Fibroblast of the conjunctiva (primary cell): ENCODE results near the gene KLHL29.

ENCODE experiments used
- DNase-seq: peaks from one replicate; pipeline ENCODE4 v3.0.0-alpha.2; 2010; ENCODE audit warnings: low read depth

KLHL29 gene

DNA sequence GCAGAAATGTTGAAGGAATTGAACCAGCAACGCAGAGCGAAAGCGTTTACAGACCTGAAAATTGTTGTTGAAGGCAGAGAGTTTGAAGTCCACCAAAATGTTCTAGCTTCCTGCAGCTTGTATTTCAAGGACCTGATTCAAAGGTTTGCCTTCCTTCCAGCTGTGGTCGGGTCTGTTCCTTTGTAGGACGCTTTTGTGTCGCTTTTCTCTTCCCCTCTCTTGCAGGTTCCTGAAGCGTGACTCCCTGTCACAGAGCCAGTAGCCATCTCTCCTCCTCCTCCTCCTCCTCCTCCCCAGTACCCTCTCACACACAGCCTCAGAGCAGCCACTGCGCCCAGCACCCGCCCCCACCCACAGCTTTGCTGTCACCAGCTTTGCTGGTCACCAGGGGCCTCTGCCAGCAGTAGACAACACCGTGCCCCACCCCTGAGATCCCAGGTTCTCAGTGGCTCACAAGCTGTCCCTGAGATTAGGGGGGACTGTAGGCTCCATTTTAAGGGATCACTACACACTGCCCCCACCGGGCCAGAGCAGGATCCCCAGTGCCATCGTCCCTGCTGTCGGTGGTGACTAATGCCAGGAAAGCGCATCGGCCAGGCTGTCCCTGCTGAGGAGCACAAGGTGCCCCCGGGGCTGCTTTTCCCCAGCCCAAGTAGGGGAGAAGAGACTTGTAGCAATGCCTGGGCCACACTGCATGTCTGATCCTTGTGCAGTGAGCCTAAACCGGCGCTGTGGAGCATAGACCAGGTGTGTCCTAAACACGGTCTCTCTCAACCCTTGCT, 299.6 kb downstream of the KLHL29 start:
- no peak for DNase-seq

DNA sequence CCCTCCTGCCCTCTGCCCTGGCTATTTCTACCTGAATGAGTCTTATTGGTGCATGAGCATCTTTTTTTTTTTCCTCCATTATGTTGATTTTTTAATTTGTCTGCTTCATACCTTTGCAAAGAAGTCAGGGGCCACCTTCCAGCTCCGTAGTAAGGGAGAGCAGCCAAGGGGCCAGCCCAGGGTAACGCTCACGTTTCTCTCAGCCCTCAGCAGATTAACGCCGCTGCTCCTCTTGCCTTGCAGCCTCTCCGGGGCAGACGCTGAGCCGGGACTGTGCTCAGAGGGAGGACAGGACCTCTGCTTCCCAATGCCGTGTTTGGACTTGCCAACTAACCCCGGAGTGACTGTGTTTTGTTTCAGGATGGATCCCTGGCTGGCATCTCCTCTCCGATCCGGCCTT, 300.2 kb downstream of the KLHL29 start:
- DNase-seq = no peak

- no peak for DNase-seq
Observed at GRCh38 chr2:23685706-23686105, 300.7 kb downstream of the KLHL29 start.

DNA sequence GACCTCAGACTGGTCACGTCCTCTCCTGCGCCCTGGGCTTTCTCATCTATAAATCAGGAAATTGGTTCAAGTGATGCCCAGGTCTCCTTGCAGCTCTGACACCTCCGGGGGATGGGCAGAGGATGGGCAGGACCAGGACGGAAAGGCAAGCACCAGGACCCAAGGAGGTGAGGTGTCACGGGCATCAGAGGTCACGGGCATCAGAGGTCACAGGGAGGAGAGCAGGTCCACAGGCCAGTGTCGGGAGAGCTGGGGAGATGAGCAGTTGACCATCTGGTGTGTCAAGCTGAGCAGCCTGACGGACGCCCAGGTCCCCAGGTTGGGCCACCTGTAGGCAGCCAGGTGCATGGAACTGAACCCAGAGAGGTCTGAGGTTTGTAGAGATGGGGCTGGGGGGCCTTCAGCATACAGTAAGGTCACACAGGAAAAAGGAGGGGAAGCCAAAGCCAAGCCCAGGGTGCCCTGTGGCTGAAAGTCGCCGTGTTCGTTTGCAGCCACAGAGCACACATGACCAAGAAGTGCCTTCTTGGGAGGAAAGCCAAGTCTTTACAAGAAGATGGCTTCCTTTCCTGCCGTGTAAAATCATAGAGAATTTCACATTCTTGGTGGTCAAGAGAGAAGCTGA, 301.5 kb downstream of the KLHL29 start:
- DNase-seq = no peak

DNA sequence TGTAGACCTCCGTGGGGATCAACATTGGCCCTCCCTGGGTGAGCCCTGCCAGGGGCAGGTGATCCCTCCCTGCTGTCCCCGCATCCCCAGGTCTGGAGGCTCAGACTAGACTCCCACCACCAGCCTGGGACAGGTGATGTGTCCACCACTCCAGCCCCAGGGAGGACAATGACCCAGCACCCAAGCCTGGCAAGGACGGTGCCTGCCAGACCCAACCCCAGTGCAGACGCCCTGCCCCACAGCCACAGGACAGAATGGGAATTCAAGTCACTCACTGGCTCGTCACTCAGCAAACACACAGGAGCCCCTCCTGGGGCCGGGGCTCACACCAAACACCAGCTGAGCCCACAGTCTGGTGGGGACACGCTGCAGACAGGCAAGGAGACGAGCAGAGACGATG, 302.2 kb downstream of the KLHL29 start:
- DNase-seq = no peak

GRCh38 chr2:23687713-23688112, 302.7 kb downstream of the KLHL29 start:
- DNase-seq = no peak

- DNase-seq = no peak
Observed at GRCh38 chr2:23688486-23689130, 303.6 kb downstream of the KLHL29 start.

- no peak for DNase-seq
Observed at GRCh38 chr2:23689131-23689700, 304.2 kb downstream of the KLHL29 start.

- DNase-seq = no peak
Observed at GRCh38 chr2:23689891-23690290, 304.9 kb downstream of the KLHL29 start.

DNA sequence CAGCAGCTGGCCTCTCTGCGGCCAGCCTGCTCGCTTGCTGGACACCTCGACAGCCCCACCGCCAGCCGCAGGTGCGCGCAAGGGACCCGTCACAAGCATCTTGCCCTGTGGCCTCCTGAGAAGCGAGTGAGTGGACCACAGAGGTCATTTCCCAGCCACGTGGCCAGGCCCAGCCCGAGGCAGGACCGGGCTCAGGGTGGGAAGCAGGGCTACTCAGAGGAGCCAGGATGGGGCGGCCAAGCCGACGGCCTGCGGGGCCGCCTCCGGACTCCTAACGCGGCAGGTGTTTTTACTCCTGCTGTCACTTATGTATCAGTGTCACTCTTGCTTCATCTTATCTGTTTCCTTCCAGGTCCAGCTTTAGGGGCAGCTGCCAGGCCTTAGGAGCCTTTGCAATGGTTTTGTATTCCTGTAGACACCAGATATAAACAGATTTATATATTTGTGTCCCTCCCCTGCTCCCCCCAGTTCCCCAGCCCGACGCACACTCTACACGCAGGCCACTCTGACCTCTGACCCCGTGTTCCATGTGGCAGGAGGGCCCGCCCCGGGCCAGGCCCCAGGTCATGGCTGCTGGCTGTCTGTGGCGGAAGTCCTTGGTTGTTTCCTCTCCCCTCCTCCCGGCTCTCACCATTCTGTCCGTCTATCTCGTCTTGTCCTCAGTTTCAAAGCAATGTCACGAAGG, 305.6 kb downstream of the KLHL29 start:
- DNase-seq = no peak

DNA sequence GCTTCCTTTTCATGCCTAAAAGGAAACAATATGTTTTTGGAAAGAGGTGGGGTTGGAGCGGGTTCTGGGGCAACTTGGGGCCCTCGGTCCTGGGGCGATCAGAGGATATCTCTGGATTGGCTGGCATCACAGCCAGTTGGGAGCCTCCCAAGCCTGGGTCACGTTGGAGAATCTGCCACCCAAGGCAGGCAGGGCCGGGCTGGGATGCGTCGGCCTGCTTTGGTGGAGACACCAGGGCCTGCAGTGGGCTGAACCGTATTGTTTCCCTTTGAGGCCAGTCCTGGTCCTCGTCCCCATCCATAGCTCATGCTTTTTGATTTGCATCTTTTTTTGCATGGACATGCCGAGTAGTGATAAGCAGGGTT, 306.1 kb downstream of the KLHL29 start:
- no peak for DNase-seq

GRCh38 chr2:23691565-23691964, 306.6 kb downstream of the KLHL29 start:
- DNase-seq = no peak

- DNase-seq = no peak
Observed at GRCh38 chr2:23692263-23692662, 307.3 kb downstream of the KLHL29 start.

- DNase-seq = no peak
Observed at GRCh38 chr2:23692851-23693605, 308.0 kb downstream of the KLHL29 start.

DNA sequence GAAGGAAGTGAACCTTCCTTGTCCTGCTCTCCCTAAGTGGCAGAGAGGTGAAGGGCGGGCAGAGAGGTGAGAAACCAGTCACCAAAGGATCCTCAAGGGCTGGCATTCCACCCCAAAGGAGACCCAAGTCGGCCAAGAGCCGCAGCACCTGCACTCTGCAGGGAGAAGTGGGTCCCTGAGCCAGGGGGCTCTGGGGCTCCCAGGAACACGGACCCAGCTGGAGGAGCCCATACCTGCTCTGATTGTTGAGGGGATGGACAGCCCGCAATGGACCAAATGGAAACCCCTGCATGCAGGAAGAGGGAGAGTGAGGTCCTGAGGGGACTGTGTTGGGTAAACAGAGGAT, 308.6 kb downstream of the KLHL29 start:
- DNase-seq = no peak

GRCh38 chr2:23694058-23695045, 309.4 kb downstream of the KLHL29 start:
- DNase-seq = no peak

GRCh38 chr2:23695214-23695889, 310.4 kb downstream of the KLHL29 start:
- DNase-seq = no peak

GRCh38 chr2:23695890-23696751, 311.1 kb downstream of the KLHL29 start:
- DNase-seq = no peak

- DNase-seq = no peak
Observed at GRCh38 chr2:23696752-23697045, 311.7 kb downstream of the KLHL29 start.
